ENCODE measurements around the gene CFAP45.

Gene CFAP45

DNA sequence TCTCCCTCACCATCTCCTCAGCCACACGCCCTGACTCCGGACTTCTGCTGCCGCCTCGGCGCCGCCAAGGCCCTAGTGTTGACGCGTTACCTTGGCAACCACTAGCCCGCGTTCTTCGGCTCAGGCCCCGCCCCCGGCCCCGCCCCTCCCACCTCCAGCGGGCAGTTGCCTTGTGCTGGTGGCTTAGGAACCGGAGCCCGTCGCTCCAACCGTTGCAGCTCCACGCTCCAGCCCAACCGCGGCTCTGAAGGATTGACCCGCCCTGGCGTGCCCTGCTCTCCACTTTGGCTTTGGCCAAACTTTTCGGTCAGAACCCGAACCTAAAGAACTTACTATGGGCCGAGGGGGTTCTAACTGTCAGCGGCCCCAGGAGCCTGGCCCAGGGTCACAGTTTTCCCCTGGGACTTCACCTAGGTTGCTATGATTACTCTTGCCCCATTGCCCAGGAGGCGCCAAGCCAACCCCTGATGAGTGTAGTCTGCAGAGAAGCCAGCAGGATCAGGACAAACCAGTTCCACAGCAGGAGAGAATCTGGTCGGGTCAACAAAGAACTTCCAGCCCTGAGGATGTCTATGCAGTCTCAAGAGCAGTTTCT, at the start of gene CFAP45:
Gene CFAP45 (minus strand): TSS at position 80 of the 595 bp plus-strand sequence. CDS start 67 bp downstream, at position 13.
- peak; percentile 83 for DNase-seq (ENCODE audit: low spot score)
- H3K27ac ChIP-seq (ENCODE audit: poor library complexity, severe bottlenecking), result no peak within 1 kb of the TSS

GRCh38 chr1:159949123-159949522, 49.2 kb upstream of the CFAP45 start:
- Histone ChIP-seq H3K4me1 (ENCODE audit: insufficient read depth, poor library complexity, severe bottlenecking) (peaks cover 12% of the 10 kb centered on the region), H3K36me3 (ENCODE audit: low read depth) (no peaks in the 10 kb centered on the region), H3K27ac (ENCODE audit: poor library complexity, severe bottlenecking) (no peak overlapping the region), H3K27me3 (ENCODE audit: insufficient read depth, poor library complexity, severe bottlenecking) (no peaks in the 10 kb centered on the region), H3K9me3 (ENCODE audit: severe bottlenecking) (no peaks in the 10 kb centered on the region), H3K4me3 (ENCODE audit: severe bottlenecking) (no peak overlapping the region)
- DNase-seq (ENCODE audit: low spot score), result no peak
- no peak for TF ChIP-seq CTCF (IDR thresholded peaks at IDR 0.05; ENCODE audit: poor library complexity, severe bottlenecking)
- ATAC-seq (ENCODE audit: low read depth), result no peak

More for the DNA sequence above, at the start of gene CFAP45:
- Histone ChIP-seq H3K4me3 (ENCODE audit: severe bottlenecking) (no peak within 1 kb of the TSS), H3K36me3 (ENCODE audit: low read depth) (no peaks in the 10 kb centered on the region), H3K4me1 (ENCODE audit: insufficient read depth, poor library complexity, severe bottlenecking) (peaks cover 7% of the 10 kb centered on the region), H3K9me3 (ENCODE audit: severe bottlenecking) (peaks cover 4% of the 10 kb centered on the region), H3K27me3 (ENCODE audit: insufficient read depth, poor library complexity, severe bottlenecking) (no peaks in the 10 kb centered on the region)
- no peak for TF ChIP-seq CTCF (IDR thresholded peaks at IDR 0.05; ENCODE audit: poor library complexity, severe bottlenecking)
- peak; percentile 91 for ATAC-seq (ENCODE audit: low read depth)

- ATAC-seq (ENCODE audit: low read depth), result no peak
- Histone ChIP-seq H3K27me3 (ENCODE audit: insufficient read depth, poor library complexity, severe bottlenecking) (no peaks in the 10 kb centered on the region), H3K27ac (ENCODE audit: poor library complexity, severe bottlenecking) (no peak overlapping the region), H3K36me3 (ENCODE audit: low read depth) (no peaks in the 10 kb centered on the region), H3K4me3 (ENCODE audit: severe bottlenecking) (no peak overlapping the region), H3K9me3 (ENCODE audit: severe bottlenecking) (no peaks in the 10 kb centered on the region), H3K4me1 (ENCODE audit: insufficient read depth, poor library complexity, severe bottlenecking) (peaks cover 14% of the 10 kb centered on the region)
- TF ChIP-seq CTCF (IDR thresholded peaks at IDR 0.05; ENCODE audit: poor library complexity, severe bottlenecking), result no peak
- DNase-seq (ENCODE audit: low spot score), result no peak
Measured at GRCh38 chr1:159947942-159948341, 48.0 kb upstream of the CFAP45 start.

GRCh38 chr1:159946242-159947187, 46.5 kb upstream of the CFAP45 start:
- Histone ChIP-seq H3K27me3 (ENCODE audit: insufficient read depth, poor library complexity, severe bottlenecking) (no peaks in the 10 kb centered on the region), H3K4me3 (ENCODE audit: severe bottlenecking) (peak overlapping the region; percentile 41), H3K9me3 (ENCODE audit: severe bottlenecking) (no peaks in the 10 kb centered on the region), H3K36me3 (ENCODE audit: low read depth) (no peaks in the 10 kb centered on the region), H3K27ac (ENCODE audit: poor library complexity, severe bottlenecking) (peak overlapping the region; percentile 50), H3K4me1 (ENCODE audit: insufficient read depth, poor library complexity, severe bottlenecking) (peaks cover 14% of the 10 kb centered on the region)
- DNase-seq (ENCODE audit: low spot score), result no peak
- ATAC-seq (ENCODE audit: low read depth), result no peak
- no peak for TF ChIP-seq CTCF (IDR thresholded peaks at IDR 0.05; ENCODE audit: poor library complexity, severe bottlenecking)

Data from RWPE2 (cell line).